Sciatic nerve (tissue), 2 donors: ENCODE measurements around the gene RNF144A. TPM values are rescaled to one million over a fixed set of nuclear protein-coding genes. Genes with fewer than 3 reads are reported as not detected.
A peak's percentile ranks its signal among the peaks of the same experiment; 100 is the strongest.

Source experiments
- ATAC-seq: fragments of 200-7000 bp; cut with Tn5 transposase; one replicate; pipeline ENCODE4 v1.9.1; 2020; ENCODE audit warnings: mild to moderate bottlenecking, moderate library complexity
- DNase-seq: peaks from one replicate; pipeline ENCODE4 v3.0.0-alpha.2; 2020; ENCODE audit warnings: low spot score
- intact Hi-C: fragments of 100-400 bp; cut with DNase I; formaldehyde crosslinking; loops from one replicate; pipeline ENCODE4 v1.14.2; 2022
- total RNA-seq: library from RNA; stranded (reverse); fragmentation: NEBNext Ultra II Directional; extraction: Animal tissue kit (Norgen Biotek cat#: 25700); gene quantifications from one replicate; pipeline ENCODE4 v1.2.1, GENCODE V29; 2021
- donor health status: DM: no; HTN: no; CAD: no.
- donor health status: DM: no; HTN: no; CAD: no.

Gene RNF144A, protein sequence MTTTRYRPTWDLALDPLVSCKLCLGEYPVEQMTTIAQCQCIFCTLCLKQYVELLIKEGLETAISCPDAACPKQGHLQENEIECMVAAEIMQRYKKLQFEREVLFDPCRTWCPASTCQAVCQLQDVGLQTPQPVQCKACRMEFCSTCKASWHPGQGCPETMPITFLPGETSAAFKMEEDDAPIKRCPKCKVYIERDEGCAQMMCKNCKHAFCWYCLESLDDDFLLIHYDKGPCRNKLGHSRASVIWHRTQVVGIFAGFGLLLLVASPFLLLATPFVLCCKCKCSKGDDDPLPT
- total RNA-seq = 42.5 TPM

DNA sequence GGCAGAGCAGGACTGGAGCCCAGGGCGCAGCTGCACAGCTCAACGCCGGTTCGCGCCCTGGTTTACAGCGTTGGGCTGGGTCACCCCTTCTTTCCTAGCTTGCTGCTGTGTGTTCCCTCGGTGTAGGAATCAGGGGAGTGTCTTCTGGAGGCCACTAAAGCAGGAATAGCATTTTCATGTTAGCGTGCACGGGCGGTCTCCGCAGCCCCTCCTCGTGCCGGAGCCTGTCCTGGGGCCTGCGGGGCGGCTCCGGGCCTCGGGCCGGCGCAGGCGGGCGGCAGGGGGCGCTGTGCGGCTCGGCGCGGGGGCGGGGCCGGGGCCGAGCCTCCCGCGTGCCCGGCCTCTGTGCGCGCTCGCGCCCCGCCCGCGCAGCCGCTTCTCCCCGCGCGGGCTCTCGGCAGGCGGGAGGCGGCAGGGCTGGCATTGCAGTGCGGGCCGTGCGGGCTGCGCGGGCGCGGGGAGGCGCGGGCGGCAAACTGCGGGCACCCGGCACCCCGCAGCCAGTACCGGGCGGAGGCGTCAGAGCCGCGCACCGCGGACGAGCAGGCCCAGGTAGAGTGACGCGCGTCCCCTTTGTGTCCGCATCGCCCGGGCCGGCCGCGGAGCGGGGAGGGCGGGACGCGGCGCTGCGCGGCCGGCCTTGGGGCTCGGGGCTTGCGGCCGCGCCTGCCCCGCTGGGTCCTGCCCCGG is at the start of gene RNF144A:
RNF144A (plus strand) TSS at position 342 of the 690 bp plus-strand sequence. CDS start 79,515 bp downstream, outside the sequence.
- ATAC-seq = peak; percentile 79
- intact Hi-C loops = no loop called here
- DNase-seq = peak; percentile 77

DNA sequence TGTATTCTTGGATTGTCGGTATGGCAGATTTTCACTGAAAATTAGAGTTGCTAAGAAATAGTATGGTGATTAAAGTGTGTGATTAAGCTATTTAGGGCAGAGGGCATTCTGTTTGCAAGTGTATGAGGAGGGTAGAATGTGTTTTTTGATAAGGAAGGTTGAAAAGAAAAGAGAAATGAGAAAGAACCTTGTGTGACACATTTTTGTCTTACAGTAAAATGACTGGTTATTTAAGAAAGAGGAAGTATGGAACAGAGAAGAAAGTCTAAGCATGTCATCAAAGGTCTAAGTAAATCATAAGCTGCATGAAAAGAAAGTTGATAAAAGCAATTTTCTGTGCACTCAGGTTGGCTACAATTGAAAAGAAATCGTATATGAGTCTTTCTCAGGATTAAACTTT is 44.8 kb upstream of the RNF144A start:
- intact Hi-C loops = no loop called here
- no peak for ATAC-seq
- no peak for DNase-seq

DNA sequence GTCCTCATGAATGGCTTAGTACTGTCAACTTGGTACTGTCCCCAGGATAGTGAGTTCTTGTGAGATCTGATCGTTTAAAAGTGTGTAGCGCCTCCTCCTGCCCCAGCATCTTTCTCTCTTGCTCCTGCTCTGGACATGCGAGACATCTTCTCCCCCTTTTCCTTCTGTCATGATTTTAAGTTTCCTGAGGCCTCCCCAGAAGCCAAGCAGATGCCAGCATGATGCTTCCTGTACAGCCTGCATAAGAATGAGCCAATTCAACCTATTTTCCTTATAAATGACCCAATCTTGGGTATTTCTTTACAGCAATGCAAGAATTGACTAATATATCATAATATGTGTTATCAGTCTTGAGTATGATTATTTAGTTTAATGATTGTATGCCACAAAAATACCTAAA is 43.2 kb upstream of the RNF144A start:
- no peak for DNase-seq
- intact Hi-C loops = no loop called here
- ATAC-seq = no peak

- DNase-seq (no peak), ATAC-seq (no peak)
- intact Hi-C loops = no loop called here
Observed at GRCh38 chr2:6876309-6876708, 40.9 kb upstream of the RNF144A start.

GRCh38 chr2:6877402-6878304 is 39.6 kb upstream of the RNF144A start, which contains the start of gene RSAD2:
Gene RSAD2 (plus strand): TSS chr2:6877777. CDS start chr2:6877801, 24 bp downstream.
- no peak for DNase-seq

DNA sequence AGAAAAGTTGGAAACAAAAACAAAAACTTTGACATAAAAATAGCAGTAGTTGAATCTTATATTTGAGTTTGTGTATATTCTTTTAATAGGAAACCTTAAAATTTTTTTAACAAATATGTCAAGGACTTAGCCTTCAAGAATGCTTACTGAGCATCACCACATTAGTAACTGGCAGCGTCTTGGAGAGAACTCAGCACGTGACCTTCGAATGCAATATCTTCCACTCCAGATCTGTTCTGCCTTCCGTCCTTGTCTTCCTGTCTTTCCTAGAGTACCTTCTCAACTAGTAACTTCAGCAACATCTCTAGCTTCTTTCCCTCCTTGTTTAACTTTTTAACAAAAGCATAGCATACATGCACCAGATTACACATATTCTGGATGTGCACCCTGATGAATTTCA is 38.7 kb upstream of the RNF144A start:
- intact Hi-C loops = no loop called here
- DNase-seq (no peak), ATAC-seq (no peak)

More at GRCh38 chr2:6877402-6878304, 39.6 kb upstream of the RNF144A start, which contains the start of gene RSAD2:
- intact Hi-C loops = no loop called here
- peak; percentile 82 for ATAC-seq

GRCh38 chr2:6879011-6879410 is 38.2 kb upstream of the RNF144A start:
- DNase-seq = no peak
- no peak for ATAC-seq
- intact Hi-C loops = no loop called here

DNA sequence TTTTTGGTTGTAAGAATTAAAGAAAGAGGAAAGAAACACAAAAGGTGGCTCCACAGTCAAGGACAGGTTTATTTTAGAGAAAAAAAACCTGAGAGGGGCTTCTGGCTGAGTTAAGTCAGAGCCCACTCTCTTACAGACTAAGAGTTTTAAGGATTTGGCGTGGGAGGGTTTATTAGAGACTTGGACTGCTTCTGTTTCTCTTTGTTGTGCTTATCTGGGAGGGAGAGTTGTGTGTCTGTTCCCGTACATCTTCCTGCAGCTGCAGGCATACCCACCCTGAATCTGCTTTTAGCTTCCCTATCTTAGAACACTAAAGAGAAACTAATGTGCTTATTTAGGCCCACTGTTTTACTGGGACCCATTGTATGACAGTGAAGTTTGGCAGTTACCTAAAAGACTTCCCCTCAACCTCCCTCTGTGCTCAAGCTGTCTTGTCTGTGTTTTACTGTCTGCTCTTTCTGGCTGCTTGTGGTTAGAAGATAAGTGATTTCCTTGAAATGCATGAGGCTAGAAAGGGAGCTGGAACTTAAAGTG is 36.9 kb upstream of the RNF144A start:
- ATAC-seq = no peak
- intact Hi-C loops = loop anchor here (10.0 kb wide), 1 partner anchor 155 kb away; no protein-coding TSS in a partner anchor
- no peak for DNase-seq

GRCh38 chr2:6881046-6881445 is 36.2 kb upstream of the RNF144A start:
- DNase-seq (no peak), ATAC-seq (no peak)
- intact Hi-C loops = loop anchor here (10.0 kb wide), 1 partner anchor 154 kb away; no protein-coding TSS in a partner anchor

- ATAC-seq = no peak
- DNase-seq = no peak
- intact Hi-C loops = loop anchor here (10.0 kb wide), 1 partner anchor 153 kb away; no protein-coding TSS in a partner anchor
Observed at GRCh38 chr2:6881516-6881915, 35.7 kb upstream of the RNF144A start.

DNA sequence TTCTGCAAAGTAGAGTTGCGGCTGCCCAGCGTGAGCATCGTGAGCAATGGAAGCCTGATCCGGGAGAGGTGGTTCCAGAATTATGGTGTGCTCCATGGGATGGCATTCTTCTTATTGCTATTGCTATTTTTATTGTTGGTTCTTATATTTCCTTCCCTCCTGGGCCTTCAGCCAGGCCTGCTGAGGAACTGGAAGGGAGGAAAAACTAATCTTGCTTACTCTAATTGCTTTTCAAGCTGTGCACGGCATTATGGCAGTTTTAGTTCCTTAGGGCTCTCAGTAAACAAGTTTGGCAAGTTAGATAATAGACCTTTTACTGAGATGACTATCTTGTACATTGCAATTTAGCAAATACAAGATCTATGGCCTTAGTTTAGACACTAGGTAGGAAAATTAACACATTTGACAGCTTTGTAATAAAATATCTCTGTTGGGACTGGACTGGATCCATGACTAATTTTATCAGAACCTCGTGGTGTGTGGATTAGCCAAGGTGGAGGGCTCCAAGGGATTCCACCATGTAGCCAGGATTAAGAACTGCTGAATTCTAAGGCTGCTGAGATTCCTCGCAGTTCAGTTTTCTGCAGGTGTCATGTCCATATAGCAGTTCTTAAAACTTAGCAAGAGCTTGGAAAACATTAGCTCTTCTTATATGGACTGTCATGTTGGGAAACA is 33.6 kb upstream of the RNF144A start:
- intact Hi-C loops = loop anchor here (10.0 kb wide), 1 partner anchor 151 kb away; no protein-coding TSS in a partner anchor
- ATAC-seq = peak; percentile 36
- no peak for DNase-seq

GRCh38 chr2:6885551-6885950 is 31.7 kb upstream of the RNF144A start:
- DNase-seq = no peak
- intact Hi-C loops = loop anchor here (10.0 kb wide), 1 partner anchor 149 kb away; no protein-coding TSS in a partner anchor
- no peak for ATAC-seq

GRCh38 chr2:6885968-6886367 is 31.2 kb upstream of the RNF144A start:
- intact Hi-C loops = loop anchor here (10.0 kb wide), 1 partner anchor 149 kb away; no protein-coding TSS in a partner anchor
- DNase-seq = no peak
- no peak for ATAC-seq

GRCh38 chr2:6887751-6888192 is 29.4 kb upstream of the RNF144A start:
- intact Hi-C loops = loop anchor here (10.0 kb wide), 1 partner anchor 147 kb away; no protein-coding TSS in a partner anchor
- ATAC-seq (no peak), DNase-seq (no peak)

GRCh38 chr2:6888724-6889123 is 28.5 kb upstream of the RNF144A start:
- DNase-seq = no peak
- ATAC-seq = no peak
- intact Hi-C loops = loop anchor here (10.0 kb wide), 1 partner anchor 146 kb away; no protein-coding TSS in a partner anchor

DNA sequence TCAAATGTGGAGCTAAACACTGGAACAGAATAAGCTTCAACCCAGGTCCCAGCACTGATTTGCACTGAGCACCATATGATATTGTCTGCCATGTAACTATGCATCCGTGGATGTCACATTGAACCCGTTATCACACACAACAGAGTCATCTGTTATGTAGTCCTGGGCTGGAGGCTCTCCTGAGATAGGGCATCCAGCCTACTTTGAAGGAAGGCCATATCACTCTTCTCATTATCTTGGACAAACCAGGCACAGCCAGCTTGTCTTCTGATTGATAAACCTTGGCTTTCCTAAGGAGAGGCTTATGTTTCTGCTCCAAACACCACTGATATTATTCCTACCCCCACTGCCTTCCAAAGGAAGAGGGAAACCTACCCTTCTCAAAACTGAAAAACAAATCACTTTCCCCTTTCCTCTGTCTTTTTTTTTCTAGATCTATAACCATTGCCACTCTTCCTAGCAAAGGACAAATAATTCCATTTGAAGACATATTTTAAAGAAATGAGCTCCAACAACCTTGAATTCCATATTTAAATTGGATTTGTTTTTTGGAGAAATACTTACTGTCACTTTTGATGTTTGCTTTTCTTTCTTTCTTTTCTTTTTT is 23.2 kb upstream of the RNF144A start:
- intact Hi-C loops = no loop called here
- ATAC-seq (no peak), DNase-seq (no peak)

- intact Hi-C loops = no loop called here
- DNase-seq (no peak), ATAC-seq (peak; percentile 75)
Observed at GRCh38 chr2:6896930-6897759, 20.1 kb upstream of the RNF144A start.
